Keratinocyte (primary cell): ENCODE results near the gene SLCO2B1.

ENCODE experiments used
- EZH2 ChIP-seq: IDR thresholded peaks from one replicate; pipeline ENCODE4 v1.6.1; 2012; ENCODE audit warnings: inconsistent platforms, mild to moderate bottlenecking, low read length, moderate library complexity
- TF ChIP-seq, protein P1 (sequence below), 3 experiments: IDR thresholded peaks in 1 of 3; conservative IDR thresholded peaks in 1 of 3; optimal IDR thresholded peaks in 1 of 3; 2 replicates in 2 of 3; 3 replicates in 1 of 3; pipeline versions ENCODE3 to v1.5.1; 2011; ENCODE audit warnings: low read length in 3 of 3, mild to moderate bottlenecking in 3 of 3, moderate library complexity in 2 of 3, control low read depth in 1 of 3, inconsistent platforms in 1 of 3; ENCODE audit not compliant: insufficient read depth in 2 of 3; ENCODE audit errors: extremely low read depth in 1 of 3

DNA sequence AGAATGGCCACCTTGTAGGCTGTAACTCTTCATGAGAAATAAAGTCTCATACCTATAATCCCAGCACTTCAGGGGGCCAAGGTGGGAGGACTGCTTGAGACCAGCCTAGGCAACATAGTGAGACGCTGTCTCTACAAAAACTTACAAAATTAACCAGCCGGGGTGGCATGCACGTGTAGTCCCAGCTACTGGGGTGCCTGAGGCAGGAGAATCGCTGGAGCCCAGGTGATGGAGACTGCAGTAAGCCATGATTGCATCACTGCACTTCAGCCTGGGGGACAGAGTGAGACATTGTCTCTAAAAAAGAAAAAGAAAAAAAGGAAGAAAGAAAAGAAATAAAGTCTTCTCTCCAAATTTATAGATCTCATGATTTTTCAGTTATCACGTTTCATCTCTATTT lies 4.2 kb upstream of the SLCO2B1 start:
- TF ChIP-seq, protein P1, sequence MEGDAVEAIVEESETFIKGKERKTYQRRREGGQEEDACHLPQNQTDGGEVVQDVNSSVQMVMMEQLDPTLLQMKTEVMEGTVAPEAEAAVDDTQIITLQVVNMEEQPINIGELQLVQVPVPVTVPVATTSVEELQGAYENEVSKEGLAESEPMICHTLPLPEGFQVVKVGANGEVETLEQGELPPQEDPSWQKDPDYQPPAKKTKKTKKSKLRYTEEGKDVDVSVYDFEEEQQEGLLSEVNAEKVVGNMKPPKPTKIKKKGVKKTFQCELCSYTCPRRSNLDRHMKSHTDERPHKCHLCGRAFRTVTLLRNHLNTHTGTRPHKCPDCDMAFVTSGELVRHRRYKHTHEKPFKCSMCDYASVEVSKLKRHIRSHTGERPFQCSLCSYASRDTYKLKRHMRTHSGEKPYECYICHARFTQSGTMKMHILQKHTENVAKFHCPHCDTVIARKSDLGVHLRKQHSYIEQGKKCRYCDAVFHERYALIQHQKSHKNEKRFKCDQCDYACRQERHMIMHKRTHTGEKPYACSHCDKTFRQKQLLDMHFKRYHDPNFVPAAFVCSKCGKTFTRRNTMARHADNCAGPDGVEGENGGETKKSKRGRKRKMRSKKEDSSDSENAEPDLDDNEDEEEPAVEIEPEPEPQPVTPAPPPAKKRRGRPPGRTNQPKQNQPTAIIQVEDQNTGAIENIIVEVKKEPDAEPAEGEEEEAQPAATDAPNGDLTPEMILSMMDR (optimal IDR thresholded peaks at IDR 0.05 in 1 of 3, IDR thresholded peaks at IDR 0.05 in 1 of 3, conservative IDR thresholded peaks at IDR 0.05 in 1 of 3; ENCODE audit: extremely low read depth in 1 of 3, insufficient read depth in 2 of 3, low read length in 3 of 3): no peak
- TF ChIP-seq EZH2: no peak
